Heart left ventricle (tissue), 16 donors: ENCODE measurements around the gene KXD1. TPM values are rescaled to one million over a fixed set of nuclear protein-coding genes. Genes with fewer than 3 reads are reported as not detected.

Source experiments
- ATAC-seq, 4 donors: fragments of 200-7000 bp; cut with Tn5 transposase; one replicate each; pipeline ENCODE4 v1.9.1; 2020 to 2022; ENCODE audit warnings: moderate library complexity in 4 of 4, mild to moderate bottlenecking in 3 of 4, moderate number of reproducible peaks in 1 of 4
- DNase-seq, 5 donors: peaks; one replicate each; pipeline ENCODE4 v3.0.0-alpha.2; 2020
- H3K27ac ChIP-seq, 12 donors: fragments of 200-600 bp; sonication (generic) in 4 of 12; one replicate each; pipeline versions ENCODE4 v1.5.0 to v1.8.0; 2016 to 2022; ENCODE audit warnings: mild to moderate bottlenecking in 2 of 12
- H3K27me3 ChIP-seq, 9 donors: fragments of 200-600 bp; sonication (generic) in 2 of 9; one replicate each; pipeline versions ENCODE4 v1.5.1 to v1.8.0; 2016 to 2022; ENCODE audit warnings: mild to moderate bottlenecking in 3 of 9
- H3K36me3 ChIP-seq, 9 donors: fragments of 200-600 bp; sonication (generic) in 2 of 9; one replicate each; pipeline versions ENCODE4 v1.5.0 to v1.8.0; 2018 to 2022; ENCODE audit warnings: mild to moderate bottlenecking in 2 of 9
- H3K4me1 ChIP-seq, 12 donors: fragments of 200-600 bp; sonication (generic) in 4 of 12; one replicate each; pipeline versions ENCODE4 v1.5.0 to v1.8.0; 2016 to 2022; ENCODE audit warnings: mild to moderate bottlenecking in 3 of 12
- H3K4me3 ChIP-seq, 12 donors: fragments of 200-600 bp; sonication (generic) in 4 of 12; one replicate each; pipeline versions ENCODE4 v1.5.0 to v1.8.0; 2017 to 2022; ENCODE audit warnings: mild to moderate bottlenecking in 9 of 12, moderate library complexity in 4 of 12
- H3K9me3 ChIP-seq, 12 donors: fragments of 200-600 bp; sonication (generic) in 4 of 12; one replicate each; pipeline versions ENCODE4 v1.5.0 to v1.8.0; 2016 to 2022; ENCODE audit warnings: mild to moderate bottlenecking in 1 of 12
- POLR2A ChIP-seq, 2 donors: fragments of 450-650 bp; IDR thresholded peaks; one replicate each; pipeline ENCODE4 v1.6.1; 2017; ENCODE audit warnings: antibody characterized with exemption in 2 of 2, mild to moderate bottlenecking in 2 of 2, moderate library complexity in 2 of 2
- WGBS, 4 donors: extraction: QIAGEN DNeasy Blood & Tissue Kit in 2 of 4; methylation state at CpG; one replicate each; pipeline versions ENCODE4 v1.1.5 to v1.1.7; 2013 to 2018; 5-methylcytosine and 5-hydroxymethylcytosine counted together
- intact Hi-C, 10 donors: fragments of 100-400 bp; cut with DNase I; formaldehyde crosslinking; loops; one replicate each; pipeline versions ENCODE4 v1.11.1 to v1.14.2; 2022
- long read RNA-seq, 3 donors: library from polyadenylated mRNA; unstranded; transcript quantifications; one replicate each; pipeline ENCODE4 v2.0.0, GENCODE V29; 2020 to 2021
- polyA plus RNA-seq, 2 donors: library from polyadenylated mRNA; stranded (reverse); fragments of 200-250 nt; gene quantifications; one replicate each; pipeline ENCODE4 v1.2.3, GENCODE V29; 2013
- total RNA-seq, 9 donors: library from RNA; depleted of rRNA in 2 of 9; stranded (reverse); fragments of >200 nt in 2 of 9; fragmentation: NEBNext Ultra II Directional in 3 of 9; extraction: Animal tissue kit (Norgen Biotek cat#: 25700) in 3 of 9; gene quantifications; one replicate each; pipeline versions ENCODE4 v1.1.0 to v1.2.4, GENCODE V29; 2016 to 2023
- TF ChIP-seq, protein P1 (sequence below), 12 donors: fragments of 200-600 bp; sonication (generic) in 4 of 12; IDR thresholded peaks; one replicate each; pipeline versions ENCODE4 v1.5.0 to v1.8.0; 2018 to 2022; ENCODE audit warnings: antibody characterized with exemption in 12 of 12, mild to moderate bottlenecking in 5 of 12
- donor health status: ischemic (EF 13 %, LVEDD 7.1; RV severe dilation, severe dysfunction).
- donor health status: healthy with polysubstance abuse.
- donor health status: DM: no; HTN: yes; CAD: no.
- donor health status: DM: no; HTN: no; CAD: no.
- donor health status: ischemic (EF 25% LVEDD 6.9; RV normal size, moderate dysfunction).
- donor health status: ischemic (EF 25% LVEDD 5.7; RV mildly dilated, moderate dysfunction).
- donor health status: healthy.
- donor health status: DM: yes; HTN: yes; CAD: no.
- donor health status: ischemic (EF 35%, LVEDD 5.7; RV mildly dilated, moderate dysfunction).
- donor health status: nonischemic (EF 11% LVEDD 7.7; RV severe dilation, severe dysfunction).
- donor health status: DM: yes; HTN: yes; CAD: no.
- donor health status: PGD.
- donor health status: ischemic (EF 29% LVEDD 5.4; RV normal size, mild dysfunction).
- donor health status: nonischemic (EF 23%, LVEDD 6.1; RV moderate dilation, normal function).

KXD1 gene, protein sequence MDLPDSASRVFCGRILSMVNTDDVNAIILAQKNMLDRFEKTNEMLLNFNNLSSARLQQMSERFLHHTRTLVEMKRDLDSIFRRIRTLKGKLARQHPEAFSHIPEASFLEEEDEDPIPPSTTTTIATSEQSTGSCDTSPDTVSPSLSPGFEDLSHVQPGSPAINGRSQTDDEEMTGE
- total RNA-seq (100 to 1,000 TPM in 1 of 9 donors, 10 to 100 TPM in 8; 36.1 to 116 (median 46.7) TPM), polyA plus RNA-seq (100 to 1,000 TPM in 1 of 2 donors, 10 to 100 TPM in 1; 36.9 to 106 TPM)
- long read RNA-seq, donor 1, transcript KXD1-201 (5 exons, 1,426 nt) = major isoform, 35 of 48 reads
- long read RNA-seq, donor 1, partial matches to known transcripts = 3 of 48 reads
- long read RNA-seq, donor 1, other reads (novel, unspliced or antisense) = 5 of 48 reads
- long read RNA-seq, donor 2, transcript KXD1-201 (5 exons, 1,426 nt) = major isoform, 138 of 160 reads
- long read RNA-seq, donor 2, transcript KXD1-204 (6 exons, 1,095 nt) = minor isoform, 5 of 160 reads
- long read RNA-seq, donor 2, transcript KXD1-214 (6 exons, 895 nt) = minor isoform, 5 of 160 reads
- long read RNA-seq, donor 2, partial matches to known transcripts = 0 of 160 reads
- long read RNA-seq, donor 2, other reads (novel, unspliced or antisense) = 8 of 160 reads
- long read RNA-seq, donor 3, transcript KXD1-201 (5 exons, 1,426 nt) = major isoform, 29 of 40 reads
- long read RNA-seq, donor 3, partial matches to known transcripts = 2 of 40 reads
- long read RNA-seq, donor 3, other reads (novel, unspliced or antisense) = 8 of 40 reads

DNA sequence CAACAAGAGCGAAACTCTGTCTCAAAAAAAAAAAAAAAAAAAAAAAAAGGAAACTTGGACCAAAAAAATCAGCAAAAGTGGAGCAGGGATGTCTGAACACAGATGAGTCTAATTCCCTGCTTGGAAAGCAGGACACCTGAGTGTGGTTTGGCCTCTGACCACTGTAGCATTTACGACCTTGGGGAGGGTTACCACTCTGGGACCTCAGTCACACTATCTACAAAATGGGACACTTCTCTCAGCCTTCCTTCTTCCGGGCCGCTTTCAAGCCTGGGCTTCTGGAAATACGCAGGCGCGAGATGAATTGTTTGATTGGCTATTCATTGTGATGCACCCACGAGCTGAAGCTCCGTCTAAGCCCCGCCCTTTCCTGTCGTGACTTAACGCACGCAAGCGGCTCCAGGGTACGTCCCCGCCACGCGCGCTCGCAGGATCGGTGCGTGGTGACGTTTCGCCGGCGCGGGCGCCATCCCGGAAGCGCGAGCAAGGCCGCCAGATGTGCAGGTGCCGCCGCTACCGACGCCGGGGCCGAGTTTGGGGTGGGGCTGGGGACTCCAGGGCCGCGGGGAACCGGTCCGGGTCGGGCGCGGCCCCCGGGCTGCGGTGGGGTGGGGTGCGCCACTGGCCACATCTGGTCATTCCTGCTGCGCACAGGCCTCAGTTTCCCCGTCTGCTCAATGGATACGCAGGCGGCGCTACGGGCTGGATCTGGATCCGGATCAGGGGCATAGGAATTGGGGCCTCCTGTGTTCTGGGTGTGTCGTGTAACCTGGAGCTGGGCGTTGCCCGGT lies at the start of gene KXD1:
Gene KXD1, plus strand, starts transcription at position 460 of the 791 bp plus-strand sequence. CDS start 4,187 bp downstream, outside the sequence.
- DNase-seq (peak; percentile 98 to 99 (median 98)), ATAC-seq (peak; percentile 96 to 99 (median 97))
- TF ChIP-seq, protein P1, sequence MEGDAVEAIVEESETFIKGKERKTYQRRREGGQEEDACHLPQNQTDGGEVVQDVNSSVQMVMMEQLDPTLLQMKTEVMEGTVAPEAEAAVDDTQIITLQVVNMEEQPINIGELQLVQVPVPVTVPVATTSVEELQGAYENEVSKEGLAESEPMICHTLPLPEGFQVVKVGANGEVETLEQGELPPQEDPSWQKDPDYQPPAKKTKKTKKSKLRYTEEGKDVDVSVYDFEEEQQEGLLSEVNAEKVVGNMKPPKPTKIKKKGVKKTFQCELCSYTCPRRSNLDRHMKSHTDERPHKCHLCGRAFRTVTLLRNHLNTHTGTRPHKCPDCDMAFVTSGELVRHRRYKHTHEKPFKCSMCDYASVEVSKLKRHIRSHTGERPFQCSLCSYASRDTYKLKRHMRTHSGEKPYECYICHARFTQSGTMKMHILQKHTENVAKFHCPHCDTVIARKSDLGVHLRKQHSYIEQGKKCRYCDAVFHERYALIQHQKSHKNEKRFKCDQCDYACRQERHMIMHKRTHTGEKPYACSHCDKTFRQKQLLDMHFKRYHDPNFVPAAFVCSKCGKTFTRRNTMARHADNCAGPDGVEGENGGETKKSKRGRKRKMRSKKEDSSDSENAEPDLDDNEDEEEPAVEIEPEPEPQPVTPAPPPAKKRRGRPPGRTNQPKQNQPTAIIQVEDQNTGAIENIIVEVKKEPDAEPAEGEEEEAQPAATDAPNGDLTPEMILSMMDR (IDR thresholded peaks at IDR 0.05) = no peak
- peak in 1 of 2 donors; percentile 77 for TF ChIP-seq POLR2A (IDR thresholded peaks at IDR 0.05)
- intact Hi-C loops = loop anchor here in 4 of 10 donors (1.0 to 10.0 kb wide), 5 partner anchors 14 to 95 kb away; partner anchors contain the start of genes ELL (in 3 of the 4), FKBP8 (in 1 of the 4) and UBA52 (in 1 of the 4)
- no peaks in the 10 kb centered on the region for H3K27me3 ChIP-seq
- H3K9me3 ChIP-seq = no peaks in the 10 kb centered on the region
- 1 to 4% (median 2%) methylated on average over 11 to 58 of the region's 58 CpGs for WGBS, 4 donors
- H3K36me3 ChIP-seq = peaks cover 0 to 10% (median under 1%) of the 10 kb centered on the region in 9 donors
- H3K4me1 ChIP-seq = peaks cover 5 to 36% (median 22%) of the 10 kb centered on the region in 12 donors
- H3K4me3 ChIP-seq = peak within 1 kb of the TSS; percentile 64 to 99 (median 92)
- H3K27ac ChIP-seq = peak within 1 kb of the TSS; percentile 64 to 99 (median 96)

DNA sequence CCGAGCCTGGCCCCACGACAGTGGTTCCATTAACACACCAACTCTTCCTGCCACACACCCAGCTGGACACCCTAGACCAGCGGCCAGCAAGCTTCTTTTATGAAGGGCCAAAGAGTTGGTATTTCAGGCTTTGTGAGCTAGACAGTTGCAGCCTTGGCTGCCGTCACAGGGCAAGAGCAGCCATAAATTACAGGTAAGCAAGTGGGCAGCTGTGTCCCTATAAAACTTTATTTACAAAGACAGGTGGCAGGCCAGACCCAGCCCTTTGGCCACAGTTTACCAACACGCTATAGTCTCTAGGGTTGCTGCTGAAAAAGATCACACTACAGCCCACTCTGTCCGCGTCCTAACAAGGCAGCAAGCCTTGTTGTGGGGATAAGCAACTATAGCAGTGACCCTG lies 49.1 kb upstream of the KXD1 start:
- peaks cover 36 to 98% (median 73%) of the 10 kb centered on the region in 12 donors for H3K4me1 ChIP-seq
- no peaks in the 10 kb centered on the region for H3K27me3 ChIP-seq
- H3K4me3 ChIP-seq = no peak overlapping the region
- H3K9me3 ChIP-seq = no peaks in the 10 kb centered on the region
- 78 to 95% (median 87%) methylated on average over 5 to 7 of the region's 7 CpGs for WGBS, 4 donors
- intact Hi-C loops = loop anchor here in 7 of 10 donors (2.0 to 5.0 kb wide), 4 partner anchors 36 to 46 kb away; no protein-coding TSS in a partner anchor
- no peak for TF ChIP-seq POLR2A (IDR thresholded peaks at IDR 0.05)
- TF ChIP-seq, protein P1 (IDR thresholded peaks at IDR 0.05) = no peak
- ATAC-seq (no peak), DNase-seq (no peak)
- H3K36me3 ChIP-seq = no peaks in the 10 kb centered on the region
- peak overlapping the region in 11 of 12 donors; percentile 51 to 93 (median 78) for H3K27ac ChIP-seq

DNA sequence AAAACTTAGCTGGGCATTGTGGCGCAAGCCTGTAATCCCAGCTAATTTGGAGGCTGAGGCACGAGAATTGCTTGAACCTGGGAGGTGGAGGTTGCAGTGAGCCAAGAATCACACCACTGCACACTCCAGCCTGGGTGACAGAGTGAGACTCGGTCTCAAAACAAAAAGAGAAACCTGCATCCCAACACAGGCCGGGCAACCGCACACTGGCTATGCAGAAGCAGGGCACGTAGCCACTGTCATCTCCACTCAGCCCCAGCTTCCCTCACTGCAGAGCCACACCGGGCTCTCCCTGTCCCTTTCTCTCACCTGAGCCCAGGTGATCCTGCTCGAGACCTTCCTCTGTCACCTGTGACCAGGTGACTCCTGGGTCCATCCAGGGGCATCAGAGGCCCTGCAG lies 47.5 kb upstream of the KXD1 start:
- H3K27ac ChIP-seq = peak overlapping the region in 2 of 12 donors; percentile 6 to 90
- ATAC-seq (no peak), DNase-seq (no peak)
- intact Hi-C loops = no loop called here
- H3K27me3 ChIP-seq = no peaks in the 10 kb centered on the region
- TF ChIP-seq POLR2A (IDR thresholded peaks at IDR 0.05) = no peak
- TF ChIP-seq, protein P1 (IDR thresholded peaks at IDR 0.05) = no peak
- WGBS, 4 donors = 92 to 94% (median 92%) methylated on average over 8 of the region's 8 CpGs
- H3K4me3 ChIP-seq = no peak overlapping the region
- no peaks in the 10 kb centered on the region for H3K9me3 ChIP-seq
- peaks cover 35 to 97% (median 72%) of the 10 kb centered on the region in 12 donors for H3K4me1 ChIP-seq
- H3K36me3 ChIP-seq = no peaks in the 10 kb centered on the region
